Breast epithelium (tissue), 3 donors: Measurements from ENCODE around the gene CCL19.
A peak's percentile ranks its signal among the peaks of the same experiment; 100 is the strongest.

Source experiments
- POLR2A ChIP-seq: fragments of 450-650 bp; IDR thresholded peaks from one replicate; pipeline ENCODE4 v1.6.1; 2016; ENCODE audit warnings: antibody characterized with exemption, mild to moderate bottlenecking, moderate library complexity
- TF ChIP-seq, protein P1 (sequence below), 3 donors: fragments of 450-650 bp; IDR thresholded peaks; one replicate each; pipeline ENCODE4 v1.5.1; 2016 to 2017; ENCODE audit warnings: antibody characterized with exemption in 3 of 3, mild to moderate bottlenecking in 3 of 3, moderate library complexity in 3 of 3

DNA sequence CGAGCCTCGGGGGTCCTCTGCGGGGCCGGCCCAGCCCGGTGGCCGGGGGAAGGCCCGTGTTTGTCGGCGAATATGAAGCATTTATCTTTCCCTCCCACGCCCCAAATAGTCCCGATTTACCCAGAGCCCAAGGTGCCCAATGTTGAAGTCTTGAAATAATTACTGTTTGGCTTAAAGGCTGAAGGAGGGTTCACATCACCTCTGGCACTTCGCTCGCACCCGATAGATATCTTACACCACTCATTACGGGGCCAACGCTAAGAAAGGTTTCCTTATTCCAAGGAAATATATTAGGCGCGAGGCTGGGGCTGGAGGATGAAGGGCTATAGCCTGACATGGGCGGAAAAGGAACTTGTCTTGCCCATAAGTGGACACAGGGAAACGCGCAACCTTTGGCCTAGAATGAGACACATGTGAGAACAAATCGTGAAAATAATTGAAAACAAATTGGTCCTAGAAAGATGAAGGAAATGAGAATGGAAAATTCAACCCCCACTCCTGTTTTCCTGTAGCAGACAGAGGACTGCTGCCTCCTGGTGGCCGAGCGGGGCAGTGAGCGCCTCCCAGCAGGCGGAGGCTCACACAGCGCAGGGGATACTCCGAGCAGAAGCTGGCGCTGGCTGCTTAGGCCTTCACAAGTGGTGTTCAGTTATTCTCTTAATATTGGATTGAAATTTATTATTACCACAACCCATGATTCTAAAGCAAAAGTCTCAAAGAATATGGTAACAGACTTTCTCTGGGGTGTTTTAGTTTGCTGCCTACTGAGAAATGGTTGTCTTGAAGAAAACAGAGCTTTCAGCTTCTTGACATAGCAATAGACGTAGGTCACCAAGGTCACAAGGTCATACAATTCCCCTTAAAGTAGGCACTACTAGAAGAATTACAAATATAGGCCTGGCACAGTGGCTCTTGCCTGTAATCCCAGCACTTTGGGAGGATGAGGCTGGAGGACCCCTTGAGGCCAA lies 11.0 kb upstream of the CCL19 start:
- no peak for TF ChIP-seq POLR2A
- TF ChIP-seq, protein P1, sequence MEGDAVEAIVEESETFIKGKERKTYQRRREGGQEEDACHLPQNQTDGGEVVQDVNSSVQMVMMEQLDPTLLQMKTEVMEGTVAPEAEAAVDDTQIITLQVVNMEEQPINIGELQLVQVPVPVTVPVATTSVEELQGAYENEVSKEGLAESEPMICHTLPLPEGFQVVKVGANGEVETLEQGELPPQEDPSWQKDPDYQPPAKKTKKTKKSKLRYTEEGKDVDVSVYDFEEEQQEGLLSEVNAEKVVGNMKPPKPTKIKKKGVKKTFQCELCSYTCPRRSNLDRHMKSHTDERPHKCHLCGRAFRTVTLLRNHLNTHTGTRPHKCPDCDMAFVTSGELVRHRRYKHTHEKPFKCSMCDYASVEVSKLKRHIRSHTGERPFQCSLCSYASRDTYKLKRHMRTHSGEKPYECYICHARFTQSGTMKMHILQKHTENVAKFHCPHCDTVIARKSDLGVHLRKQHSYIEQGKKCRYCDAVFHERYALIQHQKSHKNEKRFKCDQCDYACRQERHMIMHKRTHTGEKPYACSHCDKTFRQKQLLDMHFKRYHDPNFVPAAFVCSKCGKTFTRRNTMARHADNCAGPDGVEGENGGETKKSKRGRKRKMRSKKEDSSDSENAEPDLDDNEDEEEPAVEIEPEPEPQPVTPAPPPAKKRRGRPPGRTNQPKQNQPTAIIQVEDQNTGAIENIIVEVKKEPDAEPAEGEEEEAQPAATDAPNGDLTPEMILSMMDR (IDR thresholded peaks at IDR 0.05), result peak; percentile 94 to 95 (median 95)
